Caco-2 (cell line): ENCODE measurements around the gene RLN2. TPM values are rescaled to one million over a fixed set of nuclear protein-coding genes. Genes with fewer than 3 reads are reported as not detected.

ENCODE experiments used
- BruUV-seq: library from RNA; stranded (reverse); fragments of 400-500 nt; replicated peaks from 2 replicates; lab custom pipeline; 2021; lab: Mats Ljungman, UMichigan
- CTCF ChIA-PET: fragments of 300-600 bp; sonication (Branson Sonifier 250); formaldehyde crosslinking; loops from one replicate; lab custom pipeline; 2022; ENCODE audit warnings: antibody characterized with exemption; lab: Charles Lee
- POLR2A ChIA-PET: fragments of 300-600 bp; sonication (Branson Sonifier 250); formaldehyde crosslinking; loops from one replicate; lab custom pipeline; 2022; ENCODE audit warnings: antibody characterized with exemption; lab: Charles Lee
- DNase-seq, 2 experiments: peaks; one replicate each; pipeline versions ENCODE4 v3.0.0 to v3.0.0-alpha.2; 2020 to 2022
- H3K27me3 ChIP-seq: replicated peaks from 2 replicates; pipeline ENCODE4 v1.6.0; 2011; ENCODE audit warnings: low read length; ENCODE audit not compliant: control insufficient read depth, insufficient read depth
- H3K36me3 ChIP-seq: 2 replicates; pipeline ENCODE4 v1.5.1; 2011; ENCODE audit warnings: low read length; ENCODE audit not compliant: control insufficient read depth, insufficient read depth
- H3K4me1 ChIP-seq: fragments of 250-450 bp; sonication (Bioruptor Pico); 2 replicates; pipeline ENCODE4 v1.5.1; 2020; ENCODE audit warnings: mild to moderate bottlenecking
- H3K4me3 ChIP-seq: 2 replicates; pipeline ENCODE4 v1.5.1; 2011; ENCODE audit warnings: low read depth, mild to moderate bottlenecking, control low read depth, low read length
- H3K9me3 ChIP-seq: fragments of 250-450 bp; sonication (Bioruptor Pico); 2 replicates; pipeline ENCODE4 v1.5.1; 2020; ENCODE audit warnings: mild to moderate bottlenecking, moderate library complexity
- H3K27ac Mint-ChIP-seq: one replicate; pipeline ENCODE4 v1.8.0; 2022; ENCODE audit warnings: mixed read lengths; ENCODE audit not compliant: unreplicated experiment
- H3K27me3 Mint-ChIP-seq: one replicate; pipeline ENCODE4 v1.8.0; 2022; ENCODE audit warnings: mixed read lengths; ENCODE audit not compliant: insufficient read depth, unreplicated experiment
- H3K36me3 Mint-ChIP-seq: one replicate; pipeline ENCODE4 v1.8.0; 2022; ENCODE audit warnings: mild to moderate bottlenecking, mixed read lengths; ENCODE audit not compliant: insufficient read depth, unreplicated experiment
- H3K4me1 Mint-ChIP-seq: one replicate; pipeline ENCODE4 v1.8.0; 2022; ENCODE audit warnings: low read depth, mixed read lengths; ENCODE audit not compliant: unreplicated experiment
- H3K4me3 Mint-ChIP-seq: one replicate; pipeline ENCODE4 v1.8.0; 2022; ENCODE audit warnings: mild to moderate bottlenecking, moderate library complexity, mixed read lengths; ENCODE audit not compliant: unreplicated experiment
- H3K9me3 Mint-ChIP-seq: one replicate; pipeline ENCODE4 v1.8.0; 2022; ENCODE audit warnings: mixed read lengths; ENCODE audit not compliant: unreplicated experiment
- intact Hi-C: fragments of 100-400 bp; cut with micrococcal nuclease; formaldehyde crosslinking; loops from one replicate; pipeline ENCODE4 v1.10.0; 2022; ENCODE audit not compliant: unreplicated experiment
- total RNA-seq: library from RNA; stranded (reverse); gene quantifications from 2 replicates; pipeline ENCODE4 v1.2.3, GENCODE V29; 2022
- TF ChIP-seq, protein P1 (sequence below), 2 experiments: fragments of 200-600 bp in 1 of 2; IDR thresholded peaks; 1 replicate in 1 of 2; 2 replicates in 1 of 2; pipeline versions ENCODE4 v1.5.1 to v1.8.0; 2011 to 2022; ENCODE audit warnings: antibody characterized with exemption in 1 of 2, control low read depth in 1 of 2, inconsistent platforms in 1 of 2, low read depth in 1 of 2, low read length in 1 of 2, mild to moderate bottlenecking in 1 of 2, moderate library complexity in 1 of 2; ENCODE audit not compliant: insufficient read depth in 1 of 2, severe bottlenecking in 1 of 2, unreplicated experiment in 1 of 2

RLN2 gene
- total RNA-seq, 1 experiment from 2014 or later, result 3.4 TPM

DNA sequence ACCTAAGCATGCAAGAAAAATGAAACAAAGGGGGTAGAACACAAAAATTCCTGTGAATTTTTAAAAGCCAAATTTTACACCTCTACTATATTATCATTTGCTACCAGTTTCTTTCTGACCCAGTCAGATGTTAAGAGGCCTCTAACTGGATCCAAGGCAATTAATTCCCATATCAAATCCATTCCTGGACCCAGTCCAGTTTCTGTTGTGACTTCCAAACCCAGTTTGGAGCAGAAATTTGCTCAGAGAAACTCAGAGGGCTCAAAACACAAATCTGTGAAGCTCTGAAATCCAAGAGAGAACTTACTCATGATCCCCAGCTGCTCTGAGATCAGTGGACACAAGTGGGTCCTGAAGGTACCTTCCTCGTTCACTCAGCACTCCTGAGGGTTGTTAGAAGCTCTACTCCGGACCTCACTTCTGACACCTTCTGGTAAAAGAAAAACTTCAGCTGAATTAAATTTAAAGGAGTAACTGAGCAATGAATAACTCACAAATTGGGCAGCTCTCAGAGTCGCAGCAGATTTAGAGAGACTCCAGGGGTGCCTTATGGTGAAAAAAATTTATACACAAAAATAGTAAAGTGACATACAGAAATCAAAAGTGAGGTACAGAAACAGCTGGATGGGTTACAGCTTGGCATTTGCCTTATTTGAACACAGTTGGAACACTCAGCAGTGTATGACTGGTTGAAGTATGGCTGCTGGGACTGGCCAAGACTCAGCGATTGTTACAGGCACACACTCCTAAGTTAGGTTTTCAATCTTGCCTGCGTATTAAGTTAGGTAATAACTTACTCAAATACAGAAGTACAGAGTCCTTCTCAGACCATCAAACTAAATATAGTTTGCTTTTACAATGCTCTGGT, 40.9 kb downstream of the RLN2 start:
- intact Hi-C loops, result loop anchor here (1.0 to 10.0 kb wide), 2 partner anchors 77 to 181 kb away; no protein-coding TSS in a partner anchor
- peak in 1 of 2 experiments; percentile 11 for DNase-seq

More for the DNA sequence above, 40.9 kb downstream of the RLN2 start:
- Histone ChIP-seq H3K4me1 (peaks cover 5% of the 10 kb centered on the region; the same call in 1 of the 2 replicates), H3K9me3 (no peaks in the 10 kb centered on the region), H3K36me3 (no peaks in the 10 kb centered on the region), H3K4me3 (no peak overlapping the region), H3K27me3 (no peaks in the 10 kb centered on the region)
- Mint-ChIP-seq H3K36me3 (no peaks in the 10 kb centered on the region), H3K27ac (no peak overlapping the region), H3K4me3 (no peak overlapping the region), H3K9me3 (no peaks in the 10 kb centered on the region), H3K4me1 (no peaks in the 10 kb centered on the region), H3K27me3 (no peaks in the 10 kb centered on the region)
- TF ChIP-seq, protein P1, sequence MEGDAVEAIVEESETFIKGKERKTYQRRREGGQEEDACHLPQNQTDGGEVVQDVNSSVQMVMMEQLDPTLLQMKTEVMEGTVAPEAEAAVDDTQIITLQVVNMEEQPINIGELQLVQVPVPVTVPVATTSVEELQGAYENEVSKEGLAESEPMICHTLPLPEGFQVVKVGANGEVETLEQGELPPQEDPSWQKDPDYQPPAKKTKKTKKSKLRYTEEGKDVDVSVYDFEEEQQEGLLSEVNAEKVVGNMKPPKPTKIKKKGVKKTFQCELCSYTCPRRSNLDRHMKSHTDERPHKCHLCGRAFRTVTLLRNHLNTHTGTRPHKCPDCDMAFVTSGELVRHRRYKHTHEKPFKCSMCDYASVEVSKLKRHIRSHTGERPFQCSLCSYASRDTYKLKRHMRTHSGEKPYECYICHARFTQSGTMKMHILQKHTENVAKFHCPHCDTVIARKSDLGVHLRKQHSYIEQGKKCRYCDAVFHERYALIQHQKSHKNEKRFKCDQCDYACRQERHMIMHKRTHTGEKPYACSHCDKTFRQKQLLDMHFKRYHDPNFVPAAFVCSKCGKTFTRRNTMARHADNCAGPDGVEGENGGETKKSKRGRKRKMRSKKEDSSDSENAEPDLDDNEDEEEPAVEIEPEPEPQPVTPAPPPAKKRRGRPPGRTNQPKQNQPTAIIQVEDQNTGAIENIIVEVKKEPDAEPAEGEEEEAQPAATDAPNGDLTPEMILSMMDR (IDR thresholded peaks at IDR 0.05; ENCODE audit: insufficient read depth in 1 of 2, low read depth in 1 of 2, low read length in 1 of 2, severe bottlenecking in 1 of 2, unreplicated experiment in 1 of 2), result no peak
- BruUV-seq, result no TSS peak
- CTCF ChIA-PET, result no interaction called here
- POLR2A ChIA-PET, result no interaction called here

Other genes with a start within 250 kb of the RLN2 start
- gene INSL6, start 119.1 kb downstream of the RLN2 start, total RNA-seq, result not detected in 2 replicates
- not detected in 2 replicates for gene INSL4, start 73.3 kb downstream of the RLN2 start, total RNA-seq
- gene RLN1, start 35.2 kb upstream of the RLN2 start, total RNA-seq, result 0.44 TPM in 1 of 2 replicates, not detected in the other
- 5.0 and 7.0 TPM in 2 replicates for gene PLGRKT, start 133.2 kb upstream of the RLN2 start, total RNA-seq
- 0.67 TPM in 1 of 2 replicates, not detected in the other for gene CD274, start 145.8 kb upstream of the RLN2 start, total RNA-seq
- not detected in 2 replicates for gene PDCD1LG2, start 205.8 kb upstream of the RLN2 start, total RNA-seq